Caco-2 (cell line): ENCODE results near the gene CAMSAP1. TPM values are rescaled to one million over a fixed set of nuclear protein-coding genes. Genes with fewer than 3 reads are reported as not detected.

Experiments used
- BruUV-seq: library from RNA; stranded (reverse); fragments of 400-500 nt; replicated peaks from 2 replicates; lab custom pipeline; 2021; lab: Mats Ljungman, UMichigan
- CTCF ChIA-PET: fragments of 300-600 bp; sonication (Branson Sonifier 250); formaldehyde crosslinking; loops from one replicate; lab custom pipeline; 2022; ENCODE audit warnings: antibody characterized with exemption; lab: Charles Lee
- POLR2A ChIA-PET: fragments of 300-600 bp; sonication (Branson Sonifier 250); formaldehyde crosslinking; loops from one replicate; lab custom pipeline; 2022; ENCODE audit warnings: antibody characterized with exemption; lab: Charles Lee
- DNase-seq, 2 experiments: peaks; one replicate each; pipeline versions ENCODE4 v3.0.0 to v3.0.0-alpha.2; 2020 to 2022
- H3K27me3 ChIP-seq: replicated peaks from 2 replicates; pipeline ENCODE4 v1.6.0; 2011; ENCODE audit warnings: low read length; ENCODE audit not compliant: control insufficient read depth, insufficient read depth
- H3K36me3 ChIP-seq: 2 replicates; pipeline ENCODE4 v1.5.1; 2011; ENCODE audit warnings: low read length; ENCODE audit not compliant: control insufficient read depth, insufficient read depth
- H3K4me1 ChIP-seq: fragments of 250-450 bp; sonication (Bioruptor Pico); 2 replicates; pipeline ENCODE4 v1.5.1; 2020; ENCODE audit warnings: mild to moderate bottlenecking
- H3K4me3 ChIP-seq: 2 replicates; pipeline ENCODE4 v1.5.1; 2011; ENCODE audit warnings: low read depth, mild to moderate bottlenecking, control low read depth, low read length
- H3K9me3 ChIP-seq: fragments of 250-450 bp; sonication (Bioruptor Pico); 2 replicates; pipeline ENCODE4 v1.5.1; 2020; ENCODE audit warnings: mild to moderate bottlenecking, moderate library complexity
- H3K27ac Mint-ChIP-seq: one replicate; pipeline ENCODE4 v1.8.0; 2022; ENCODE audit warnings: mixed read lengths; ENCODE audit not compliant: unreplicated experiment
- H3K27me3 Mint-ChIP-seq: one replicate; pipeline ENCODE4 v1.8.0; 2022; ENCODE audit warnings: mixed read lengths; ENCODE audit not compliant: insufficient read depth, unreplicated experiment
- H3K36me3 Mint-ChIP-seq: one replicate; pipeline ENCODE4 v1.8.0; 2022; ENCODE audit warnings: mild to moderate bottlenecking, mixed read lengths; ENCODE audit not compliant: insufficient read depth, unreplicated experiment
- H3K4me1 Mint-ChIP-seq: one replicate; pipeline ENCODE4 v1.8.0; 2022; ENCODE audit warnings: low read depth, mixed read lengths; ENCODE audit not compliant: unreplicated experiment
- H3K4me3 Mint-ChIP-seq: one replicate; pipeline ENCODE4 v1.8.0; 2022; ENCODE audit warnings: mild to moderate bottlenecking, moderate library complexity, mixed read lengths; ENCODE audit not compliant: unreplicated experiment
- H3K9me3 Mint-ChIP-seq: one replicate; pipeline ENCODE4 v1.8.0; 2022; ENCODE audit warnings: mixed read lengths; ENCODE audit not compliant: unreplicated experiment
- CTCF ChIP-seq, 2 experiments: fragments of 200-600 bp in 1 of 2; IDR thresholded peaks; 1 replicate in 1 of 2; 2 replicates in 1 of 2; pipeline versions ENCODE4 v1.5.1 to v1.8.0; 2011 to 2022; ENCODE audit warnings: antibody characterized with exemption in 1 of 2, control low read depth in 1 of 2, inconsistent platforms in 1 of 2, low read depth in 1 of 2, low read length in 1 of 2, mild to moderate bottlenecking in 1 of 2, moderate library complexity in 1 of 2; ENCODE audit not compliant: insufficient read depth in 1 of 2, severe bottlenecking in 1 of 2, unreplicated experiment in 1 of 2
- intact Hi-C: fragments of 100-400 bp; cut with micrococcal nuclease; formaldehyde crosslinking; loops from one replicate; pipeline ENCODE4 v1.10.0; 2022; ENCODE audit not compliant: unreplicated experiment
- total RNA-seq: library from RNA; stranded (reverse); gene quantifications from 2 replicates; pipeline ENCODE4 v1.2.3, GENCODE V29; 2022

Gene CAMSAP1
- total RNA-seq, 1 experiment from 2014 or later = 31.3 TPM

- peaks cover 32% of the 10 kb centered on the region for H3K36me3 Mint-ChIP-seq
- H3K9me3 ChIP-seq = no peaks in the 10 kb centered on the region
- no peaks in the 10 kb centered on the region for H3K36me3 ChIP-seq
- DNase-seq = no peak
- no peaks in the 10 kb centered on the region for H3K9me3 Mint-ChIP-seq
- H3K4me1 ChIP-seq = no peaks in the 10 kb centered on the region
- H3K4me3 ChIP-seq = no peak overlapping the region
- H3K4me1 Mint-ChIP-seq = no peaks in the 10 kb centered on the region
- H3K4me3 Mint-ChIP-seq = no peak overlapping the region
- BruUV-seq = no TSS peak
- POLR2A ChIA-PET = no interaction called here
- H3K27me3 Mint-ChIP-seq = no peaks in the 10 kb centered on the region
- CTCF ChIA-PET = interaction anchor here (0.5 kb wide), 1 partner anchor 236 kb away, joined by 6 read pairs; no protein-coding TSS in a partner anchor
- no peak for TF ChIP-seq CTCF (IDR thresholded peaks at IDR 0.05; ENCODE audit: insufficient read depth in 1 of 2, low read depth in 1 of 2, low read length in 1 of 2, severe bottlenecking in 1 of 2, unreplicated experiment in 1 of 2)
- intact Hi-C loops = no loop called here
- no peaks in the 10 kb centered on the region for H3K27me3 ChIP-seq
- no peak overlapping the region for H3K27ac Mint-ChIP-seq
Observed at GRCh38 chr9:135827866-135828580, 79.3 kb downstream of the CAMSAP1 start.

GRCh38 chr9:135827301-135827700, 80.0 kb downstream of the CAMSAP1 start:
- Mint-ChIP-seq H3K36me3 (peaks cover 39% of the 10 kb centered on the region), H3K9me3 (no peaks in the 10 kb centered on the region), H3K4me3 (no peak overlapping the region), H3K27ac (no peak overlapping the region), H3K27me3 (no peaks in the 10 kb centered on the region), H3K4me1 (no peaks in the 10 kb centered on the region)
- no peak for DNase-seq
- intact Hi-C loops = no loop called here
- Histone ChIP-seq H3K27me3 (no peaks in the 10 kb centered on the region), H3K4me1 (no peaks in the 10 kb centered on the region), H3K36me3 (no peaks in the 10 kb centered on the region), H3K4me3 (no peak overlapping the region), H3K9me3 (no peaks in the 10 kb centered on the region)
- TF ChIP-seq CTCF (IDR thresholded peaks at IDR 0.05; ENCODE audit: insufficient read depth in 1 of 2, low read depth in 1 of 2, low read length in 1 of 2, severe bottlenecking in 1 of 2, unreplicated experiment in 1 of 2) = no peak
- POLR2A ChIA-PET = no interaction called here
- CTCF ChIA-PET = no interaction called here
- BruUV-seq = no TSS peak

GRCh38 chr9:135826188-135826545, 81.2 kb downstream of the CAMSAP1 start:
- H3K4me1 Mint-ChIP-seq = no peaks in the 10 kb centered on the region
- no peak overlapping the region for H3K27ac Mint-ChIP-seq
- BruUV-seq = no TSS peak
- intact Hi-C loops = no loop called here
- peaks cover 50% of the 10 kb centered on the region for H3K36me3 Mint-ChIP-seq
- no peaks in the 10 kb centered on the region for H3K27me3 Mint-ChIP-seq
- TF ChIP-seq CTCF (IDR thresholded peaks at IDR 0.05; ENCODE audit: insufficient read depth in 1 of 2, low read depth in 1 of 2, low read length in 1 of 2, severe bottlenecking in 1 of 2, unreplicated experiment in 1 of 2) = no peak
- no peaks in the 10 kb centered on the region for H3K9me3 Mint-ChIP-seq
- CTCF ChIA-PET = no interaction called here
- no peak overlapping the region for H3K4me3 Mint-ChIP-seq
- no peak for DNase-seq
- no peaks in the 10 kb centered on the region for H3K27me3 ChIP-seq
- peaks cover 2% of the 10 kb centered on the region; the same call in 1 of the 2 replicates for H3K36me3 ChIP-seq
- no peaks in the 10 kb centered on the region for H3K9me3 ChIP-seq
- H3K4me1 ChIP-seq = no peaks in the 10 kb centered on the region
- no peak overlapping the region for H3K4me3 ChIP-seq
- POLR2A ChIA-PET = no interaction called here
